HUES64 (cell line): ENCODE data around the gene SLC39A1.
"Not testable (repeated sequence)": the region's sequence is repeated elsewhere in the genome, so short reads cannot be mapped to it uniquely, and the experiment has no call there.

Source experiments
- H3K27ac ChIP-seq: 2 replicates; pipeline ENCODE4 v1.7.0; 2013; ENCODE audit warnings: low read depth, low read length, inconsistent platforms
- H3K27me3 ChIP-seq: 2 replicates; pipeline ENCODE4 v1.6.1; 2013; ENCODE audit warnings: mild to moderate bottlenecking, low read length; ENCODE audit not compliant: insufficient read depth
- H3K36me3 ChIP-seq: 2 replicates; pipeline ENCODE4 v1.6.1; 2013; ENCODE audit warnings: mild to moderate bottlenecking, low read length; ENCODE audit not compliant: insufficient read depth
- H3K4me1 ChIP-seq: 2 replicates; pipeline ENCODE4 v1.6.1; 2013; ENCODE audit warnings: mild to moderate bottlenecking, low read length, moderate library complexity; ENCODE audit not compliant: insufficient read depth
- H3K4me3 ChIP-seq: 2 replicates; pipeline ENCODE4 v1.5.1; 2013; ENCODE audit warnings: mild to moderate bottlenecking, low read length, moderate library complexity
- H3K9ac ChIP-seq: 2 replicates; pipeline ENCODE4 v1.6.1; 2013; ENCODE audit warnings: mild to moderate bottlenecking, low read depth, low read length
- H3K9me3 ChIP-seq: 2 replicates; pipeline ENCODE4 v1.6.1; 2013; ENCODE audit warnings: low read depth, low read length; ENCODE audit not compliant: insufficient read depth
- WGBS: fragments of 150-250, 120-280 bp; methylation state at CpG from one replicate; pipeline ENCODE4 v1.1.7; 2013; ENCODE audit warnings: missing lambda C conversion rate; 5-methylcytosine and 5-hydroxymethylcytosine counted together

The SLC39A1 gene

GRCh38 chr1:153928245-153928644 lies 35.1 kb downstream of the SLC39A1 start:
- WGBS, result 88% methylated on average over 1 of the region's 1 CpG
- Histone ChIP-seq H3K4me1 (no peaks in the 10 kb centered on the region), H3K27ac (no peak overlapping the region), H3K9me3 (no peaks in the 10 kb centered on the region), H3K27me3 (no peaks in the 10 kb centered on the region), H3K9ac (no peak overlapping the region), H3K4me3 (no peak overlapping the region), H3K36me3 (peaks cover 26% of the 10 kb centered on the region)

- 94% methylated on average over 4 of the region's 4 CpGs for WGBS
- Histone ChIP-seq H3K9me3 (no peaks in the 10 kb centered on the region), H3K9ac (no peak overlapping the region), H3K27ac (no peak overlapping the region), H3K4me3 (no peak overlapping the region), H3K36me3 (peaks cover 12% of the 10 kb centered on the region; the same call in 1 of the 2 replicates), H3K4me1 (peaks cover 1% of the 10 kb centered on the region; the same call in 1 of the 2 replicates), H3K27me3 (no peaks in the 10 kb centered on the region)
These were observed 36.9 kb downstream of the SLC39A1 start for GRCh38 chr1:153926405-153926804.

GRCh38 chr1:153922972-153923925 lies 40.1 kb downstream of the SLC39A1 start, which contains the start of gene GATAD2B:
TSS of gene GATAD2B (minus strand) at chr1:153922972. CDS start at chr1:153828347, 94,625 bp downstream.
- peak within 1 kb of the TSS; percentile 86 for H3K4me3 ChIP-seq
- H3K27me3 ChIP-seq, result no peaks in the 10 kb centered on the region
- H3K9me3 ChIP-seq, result no peaks in the 10 kb centered on the region
- H3K9ac ChIP-seq, result peak within 1 kb of the TSS; percentile 84
- WGBS, result under 1% methylated on average over 53 of the region's 53 CpGs
- peak within 1 kb of the TSS; percentile 99 for H3K27ac ChIP-seq
- H3K36me3 ChIP-seq, result 0 out of 2 replicates have a peak, but pooled peaks cover 6% of the 10 kb centered on the region
- H3K4me1 ChIP-seq, result peaks cover 22% of the 10 kb centered on the region

GRCh38 chr1:153922076-153922971 lies 41.0 kb downstream of the SLC39A1 start:
- Histone ChIP-seq H3K36me3 (peaks cover 10% of the 10 kb centered on the region; the same call in 1 of the 2 replicates), H3K4me3 (peak overlapping the region; percentile 86), H3K27me3 (no peaks in the 10 kb centered on the region), H3K9me3 (no peaks in the 10 kb centered on the region), H3K27ac (peak overlapping the region; percentile 99), H3K9ac (peak overlapping the region; percentile 84), H3K4me1 (peaks cover 22% of the 10 kb centered on the region)
- under 1% methylated on average over 56 of the region's 86 CpGs for WGBS

GRCh38 chr1:153921803-153922075 lies 41.6 kb downstream of the SLC39A1 start:
- Histone ChIP-seq H3K27ac (peak overlapping the region; percentile 99), H3K9ac (peak overlapping the region; percentile 84), H3K36me3 (peaks cover 10% of the 10 kb centered on the region; the same call in 1 of the 2 replicates), H3K4me1 (peaks cover 22% of the 10 kb centered on the region), H3K4me3 (peak overlapping the region; percentile 86), H3K27me3 (no peaks in the 10 kb centered on the region), H3K9me3 (no peaks in the 10 kb centered on the region)
- WGBS, result 2% methylated on average over 10 of the region's 10 CpGs

GRCh38 chr1:153921080-153921802 lies 42.1 kb downstream of the SLC39A1 start:
- H3K36me3 ChIP-seq, result peaks cover 14% of the 10 kb centered on the region
- H3K4me1 ChIP-seq, result peaks cover 22% of the 10 kb centered on the region
- H3K9ac ChIP-seq, result peak overlapping the region; percentile 84
- no peaks in the 10 kb centered on the region for H3K9me3 ChIP-seq
- peak overlapping the region; percentile 99; the same call in 1 of the 2 replicates for H3K27ac ChIP-seq
- H3K4me3 ChIP-seq, result peak overlapping the region; percentile 86
- WGBS, result 35% methylated on average over 3 of the region's 3 CpGs
- no peaks in the 10 kb centered on the region for H3K27me3 ChIP-seq

GRCh38 chr1:153919876-153920852 lies 43.2 kb downstream of the SLC39A1 start:
- H3K27me3 ChIP-seq, result no peaks in the 10 kb centered on the region
- peak overlapping the region; percentile 86 for H3K4me3 ChIP-seq
- 82% methylated on average over 4 of the region's 4 CpGs for WGBS
- 0 out of 2 replicates have a peak overlapping the region, but pooled peaks have one; percentile 3 for H3K9ac ChIP-seq
- H3K4me1 ChIP-seq, result peaks cover 22% of the 10 kb centered on the region
- peaks cover 18% of the 10 kb centered on the region for H3K36me3 ChIP-seq
- H3K9me3 ChIP-seq, result no peaks in the 10 kb centered on the region
- H3K27ac ChIP-seq, result no peak overlapping the region

GRCh38 chr1:153916297-153916696 lies 47.0 kb downstream of the SLC39A1 start:
- Histone ChIP-seq H3K27me3 (no peaks in the 10 kb centered on the region), H3K9ac (no peak overlapping the region), H3K36me3 (peaks cover 18% of the 10 kb centered on the region), H3K9me3 (no peaks in the 10 kb centered on the region), H3K4me3 (no peak overlapping the region), H3K4me1 (peaks cover 19% of the 10 kb centered on the region), H3K27ac (no peak overlapping the region)
- WGBS, result 98% methylated on average over 3 of the region's 4 CpGs

GRCh38 chr1:153912349-153912748 lies 51.0 kb downstream of the SLC39A1 start:
- Histone ChIP-seq H3K4me1 (no peaks in the 10 kb centered on the region), H3K4me3 (no peak overlapping the region), H3K9me3 (no peaks in the 10 kb centered on the region), H3K36me3 (peaks cover 14% of the 10 kb centered on the region), H3K9ac (no peak overlapping the region), H3K27me3 (no peaks in the 10 kb centered on the region), H3K27ac (no peak overlapping the region)
- 92% methylated on average over 2 of the region's 2 CpGs for WGBS

- not testable (repeated sequence) for H3K36me3 ChIP-seq, H3K27ac ChIP-seq, H3K9ac ChIP-seq, H3K4me3 ChIP-seq, H3K4me1 ChIP-seq, H3K9me3 ChIP-seq, H3K27me3 ChIP-seq
- 95% methylated on average over 5 of the region's 6 CpGs for WGBS
These were observed 52.8 kb downstream of the SLC39A1 start for GRCh38 chr1:153910560-153910959.
